Skeletal muscle tissue (tissue), 4 donors: ENCODE measurements around the gene EMILIN2. TPM values are rescaled to one million over a fixed set of nuclear protein-coding genes. Genes with fewer than 3 reads are reported as not detected.
"Not testable (repeated sequence)": the region's sequence is repeated elsewhere in the genome, so short reads cannot be mapped to it uniquely, and the experiment has no call there.

Experiments
- H3K27ac ChIP-seq: one replicate; pipeline ENCODE4 v1.7.0; 2013; ENCODE audit warnings: mild to moderate bottlenecking, low read depth, low read length, inconsistent platforms
- H3K27me3 ChIP-seq, 3 donors: one replicate each; pipeline ENCODE4 v1.7.0; 2013; ENCODE audit warnings: low read length in 3 of 3; ENCODE audit not compliant: control insufficient read depth in 3 of 3, insufficient read depth in 3 of 3
- H3K36me3 ChIP-seq, 3 donors: one replicate each; pipeline ENCODE4 v1.7.0; 2013; ENCODE audit warnings: low read length in 3 of 3; ENCODE audit not compliant: control insufficient read depth in 3 of 3, insufficient read depth in 3 of 3
- H3K4me1 ChIP-seq, 3 donors: one replicate each; pipeline ENCODE4 v1.7.0; 2013; ENCODE audit warnings: low read length in 3 of 3, mild to moderate bottlenecking in 3 of 3; ENCODE audit not compliant: control insufficient read depth in 3 of 3, insufficient read depth in 3 of 3
- H3K4me3 ChIP-seq, 3 donors: one replicate each; pipeline ENCODE4 v1.7.0; 2013; ENCODE audit warnings: low read length in 3 of 3
- H3K9ac ChIP-seq, 3 donors: one replicate each; pipeline ENCODE4 v1.7.0; 2013; ENCODE audit warnings: low read length in 3 of 3, mild to moderate bottlenecking in 3 of 3, moderate library complexity in 2 of 3, low read depth in 1 of 3
- H3K9me3 ChIP-seq, 3 donors: one replicate each; pipeline ENCODE4 v1.7.0; 2013; ENCODE audit warnings: low read length in 3 of 3; ENCODE audit not compliant: control insufficient read depth in 3 of 3
- total RNA-seq: library from RNA; depleted of rRNA; stranded (reverse); fragments of >200 nt; gene quantifications from one replicate; pipeline ENCODE4 v1.2.3, GENCODE V29; 2014
- donor health status: Osteomylitis.

Gene EMILIN2
- 23.0 TPM for total RNA-seq

DNA sequence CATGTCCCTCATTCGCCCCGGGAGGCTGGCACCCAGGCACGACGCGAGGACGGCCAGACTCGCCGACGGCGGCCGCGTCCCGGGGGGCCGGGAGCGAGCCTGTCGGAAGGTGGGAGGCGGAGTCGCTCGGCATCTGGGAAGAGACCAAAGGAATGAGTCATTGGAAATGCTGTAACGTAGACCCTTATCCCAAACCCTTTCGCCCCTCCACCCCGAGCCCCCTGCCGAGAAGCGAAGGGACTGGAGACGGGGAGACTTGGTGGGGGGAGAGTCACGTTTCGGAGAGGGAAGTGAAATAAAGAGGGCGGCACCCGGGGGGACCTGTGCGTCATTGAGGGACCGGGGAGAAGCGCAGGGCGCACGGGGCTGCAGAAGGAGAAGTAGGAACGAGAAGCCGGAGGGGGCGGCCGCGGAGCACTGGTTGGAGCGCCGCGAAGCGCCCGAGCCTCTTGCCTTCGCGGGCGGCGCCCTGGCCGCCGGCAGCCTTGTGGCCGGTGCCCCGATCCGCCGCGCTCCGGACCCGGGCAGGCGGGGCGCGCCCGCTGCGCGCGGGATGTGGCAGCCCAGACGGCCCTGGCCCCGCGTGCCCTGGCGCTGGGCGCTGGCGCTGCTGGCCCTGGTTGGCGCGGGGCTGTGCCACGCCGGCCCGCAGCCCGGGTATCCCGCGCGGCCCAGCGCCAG is at the start of gene EMILIN2:
Gene EMILIN2 (plus strand): TSS at position 371 of the 681 bp plus-strand sequence. CDS start 183 bp downstream, at position 554.
- Histone ChIP-seq H3K4me1 (peaks cover 3 to 10% (median 7%) of the 10 kb centered on the region in 3 donors), H3K27ac (peak within 1 kb of the TSS; percentile 47), H3K36me3 (no peaks in the 10 kb centered on the region), H3K27me3 (peaks cover 28 to 44% (median 35%) of the 10 kb centered on the region in 3 donors), H3K4me3 (peak within 1 kb of the TSS; percentile 60 to 63 (median 60)), H3K9ac (peak within 1 kb of the TSS; percentile 39 to 74 (median 57)), H3K9me3 (no peaks in the 10 kb centered on the region)

DNA sequence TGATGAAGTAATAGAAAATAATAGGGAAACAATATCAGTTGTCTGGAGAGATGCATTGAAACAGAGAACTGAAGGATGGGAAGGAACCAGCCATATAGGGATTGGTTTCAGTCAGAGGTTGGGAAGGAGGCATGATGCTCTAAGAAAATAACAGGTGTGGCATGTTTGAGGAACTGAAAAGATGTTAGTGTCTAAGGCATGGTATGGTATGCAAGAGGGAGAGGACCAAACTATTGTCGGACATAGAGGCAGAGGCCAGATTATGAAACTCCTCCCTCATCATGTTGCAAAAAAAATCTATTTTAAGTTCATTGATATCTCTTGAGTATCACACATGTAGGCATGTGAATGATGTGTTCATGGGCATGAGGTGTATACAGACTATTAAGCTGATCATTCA is 48.9 kb upstream of the EMILIN2 start:
- Histone ChIP-seq H3K9me3 (no peaks in the 10 kb centered on the region), H3K27ac (no peak overlapping the region), H3K36me3 (peaks cover 0 to 26% (median 17%) of the 10 kb centered on the region in 3 donors), H3K4me3 (no peak overlapping the region), H3K27me3 (no peaks in the 10 kb centered on the region), H3K9ac (no peak overlapping the region), H3K4me1 (no peaks in the 10 kb centered on the region)

DNA sequence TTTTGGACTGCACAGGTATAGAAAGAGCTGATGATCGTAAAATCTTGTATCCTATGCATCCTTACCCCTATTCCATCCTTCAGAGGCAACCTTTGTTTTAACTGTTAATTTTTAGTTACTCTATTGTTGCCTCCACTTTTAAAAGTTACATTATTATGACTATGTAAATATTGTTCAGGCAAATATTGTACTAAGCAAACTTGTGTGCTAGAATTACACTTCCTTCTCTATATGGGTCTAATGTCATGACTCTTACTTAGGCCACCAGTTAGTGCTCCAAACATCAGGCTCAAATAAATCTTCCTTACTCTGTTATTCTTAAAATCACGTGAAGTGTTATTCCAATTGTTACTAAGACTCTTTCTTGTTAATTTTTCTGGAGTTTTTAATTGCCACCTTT is 47.4 kb upstream of the EMILIN2 start:
- Histone ChIP-seq H3K36me3 (peaks cover 0 to 24% (median 17%) of the 10 kb centered on the region in 3 donors), H3K27ac (no peak overlapping the region), H3K27me3 (no peaks in the 10 kb centered on the region)

DNA sequence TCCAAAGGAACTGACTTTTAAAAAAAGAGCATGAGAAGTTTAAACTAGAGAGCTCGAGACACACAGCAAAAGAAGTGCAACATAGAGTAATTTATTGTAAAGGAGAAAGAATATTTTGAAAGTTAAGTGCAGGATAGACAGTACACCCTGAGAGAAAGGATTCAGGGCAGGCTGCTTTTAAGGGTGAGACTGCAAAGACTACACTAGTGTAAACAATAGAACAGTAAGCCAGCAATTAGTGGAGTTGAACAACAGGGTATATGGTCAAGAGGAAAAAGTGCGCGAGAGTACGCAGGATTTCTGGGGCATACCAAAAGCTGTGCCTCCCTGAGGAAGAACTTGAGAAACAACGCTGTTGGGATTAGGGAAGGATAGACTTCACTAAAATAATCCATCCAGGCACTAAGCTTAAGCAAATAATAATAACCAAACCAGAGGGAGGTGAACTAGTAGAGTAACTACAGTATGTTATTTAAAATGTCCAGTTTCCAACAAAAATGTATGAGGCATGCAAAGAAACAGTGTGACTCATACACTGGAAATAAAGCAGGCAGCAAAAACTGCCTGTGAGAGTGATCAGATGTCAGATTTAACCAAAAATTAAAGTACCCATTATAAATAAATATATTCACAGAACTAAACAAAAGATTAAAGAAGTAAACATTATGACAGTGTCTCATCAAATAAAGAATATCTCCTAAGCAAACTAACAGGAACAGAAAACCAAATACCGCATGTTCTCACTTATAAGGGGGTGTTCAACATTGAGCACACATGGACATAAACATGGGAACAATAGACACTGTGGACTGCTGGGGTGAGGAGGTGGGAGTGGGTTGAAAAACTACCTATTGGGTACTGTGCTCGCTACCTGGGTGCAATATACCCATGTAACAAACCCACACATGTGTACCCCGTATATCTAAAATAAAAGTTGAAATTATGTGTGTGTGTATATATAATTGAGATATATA is 40.5 kb upstream of the EMILIN2 start:
- Histone ChIP-seq H3K4me3 (no peak overlapping the region), H3K27ac (no peak overlapping the region), H3K9ac (no peak overlapping the region), H3K4me1 (no peaks in the 10 kb centered on the region), H3K36me3 (peaks cover 2 to 5% (median 4%) of the 10 kb centered on the region in 3 donors), H3K27me3 (no peaks in the 10 kb centered on the region), H3K9me3 (no peaks in the 10 kb centered on the region)

More for the DNA sequence above, 47.4 kb upstream of the EMILIN2 start:
- no peak overlapping the region for H3K4me3 ChIP-seq
- no peak overlapping the region for H3K9ac ChIP-seq
- H3K9me3 ChIP-seq, result no peaks in the 10 kb centered on the region
- no peaks in the 10 kb centered on the region for H3K4me1 ChIP-seq

DNA sequence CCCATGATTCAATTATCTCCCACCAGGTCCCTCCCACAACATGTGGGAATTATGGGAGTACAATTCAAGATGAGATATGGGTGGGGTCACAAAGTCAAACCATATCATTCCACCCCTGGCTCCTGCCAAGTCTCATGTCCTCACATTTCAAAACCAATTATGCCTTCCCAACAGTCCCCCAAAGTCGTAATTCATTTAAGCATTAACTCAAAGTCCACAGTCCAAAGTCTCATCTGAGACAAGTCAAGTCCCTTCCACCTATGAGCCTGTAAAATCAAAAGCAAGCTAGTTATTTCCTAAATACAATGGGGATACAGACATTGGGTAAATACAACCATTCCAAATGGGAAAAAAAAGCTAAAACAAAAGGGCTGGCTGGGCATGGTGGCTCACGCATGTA is 38.2 kb upstream of the EMILIN2 start:
- H3K9me3 ChIP-seq, H3K27ac ChIP-seq, H3K27me3 ChIP-seq, H3K36me3 ChIP-seq, H3K4me3 ChIP-seq, H3K9ac ChIP-seq, H3K4me1 ChIP-seq: not testable (repeated sequence)

DNA sequence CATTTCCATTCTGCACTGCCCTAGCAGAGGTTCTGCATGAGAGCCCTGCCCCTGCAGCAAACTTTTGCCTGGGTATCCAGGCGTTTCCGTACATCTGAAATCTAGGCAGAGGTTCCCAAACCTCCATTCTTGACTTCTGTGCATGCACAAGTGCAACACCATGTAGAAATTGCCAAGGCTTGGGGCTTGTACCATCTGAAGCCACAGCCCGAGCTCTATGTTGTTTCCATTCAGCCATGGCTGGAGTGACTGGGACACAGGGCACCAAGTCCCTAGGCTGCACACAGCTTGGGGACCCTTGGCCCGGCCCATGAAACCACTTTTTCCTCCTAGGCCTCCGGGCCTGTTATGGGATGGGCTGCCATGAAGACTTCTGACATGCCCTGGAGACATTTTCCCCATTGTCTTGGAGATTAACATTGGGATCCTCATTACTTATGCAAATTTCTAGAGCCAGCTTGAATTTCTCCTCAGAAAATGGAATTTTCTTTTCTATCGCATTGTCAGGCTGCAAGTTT is 37.1 kb upstream of the EMILIN2 start:
- not testable (repeated sequence) for H3K27ac ChIP-seq, H3K27me3 ChIP-seq, H3K9ac ChIP-seq, H3K9me3 ChIP-seq, H3K36me3 ChIP-seq, H3K4me1 ChIP-seq, H3K4me3 ChIP-seq

DNA sequence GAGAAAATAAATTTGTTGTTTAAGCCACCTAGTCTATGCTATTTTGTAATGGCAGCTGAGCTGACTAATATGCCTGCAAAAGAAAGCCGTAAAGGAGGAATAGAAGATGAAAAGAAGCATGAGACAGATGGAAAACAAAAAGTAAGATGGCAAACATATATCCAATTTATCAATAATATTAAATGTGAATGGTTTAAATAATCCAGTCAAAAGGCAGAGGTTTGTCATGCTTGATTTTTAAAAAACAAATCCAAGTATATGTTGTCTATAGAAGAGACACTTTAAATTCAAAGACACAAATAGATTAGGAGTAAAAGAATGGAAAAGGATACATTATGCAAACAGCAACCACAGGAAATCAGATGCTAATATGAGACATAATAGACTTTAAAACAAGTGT is 35.4 kb upstream of the EMILIN2 start:
- Histone ChIP-seq H3K9ac (no peak overlapping the region), H3K27ac (no peak overlapping the region), H3K4me1 (no peaks in the 10 kb centered on the region), H3K4me3 (no peak overlapping the region), H3K36me3 (no peaks in the 10 kb centered on the region), H3K27me3 (no peaks in the 10 kb centered on the region), H3K9me3 (peaks cover 0 to 2% (median 0%) of the 10 kb centered on the region in 3 donors)

DNA sequence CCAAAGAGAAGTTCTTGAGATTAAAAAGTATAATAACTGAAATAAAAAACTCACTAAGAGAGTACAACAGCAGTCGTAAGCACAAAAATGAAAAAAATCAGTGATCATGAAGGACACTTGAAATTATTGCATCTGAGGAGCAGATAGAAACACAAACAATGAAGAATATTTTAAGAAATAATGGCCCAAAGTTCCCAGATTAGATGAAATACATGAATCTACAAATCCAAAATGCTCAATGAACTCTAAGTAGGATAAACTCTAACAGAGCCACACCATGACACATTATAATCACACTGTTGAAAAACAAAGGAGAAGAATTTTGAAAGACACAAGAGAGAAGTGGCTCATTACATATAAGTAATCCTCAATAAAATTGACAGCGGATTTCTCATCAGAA is 31.9 kb upstream of the EMILIN2 start:
- Histone ChIP-seq H3K9me3 (peaks cover 0 to 2% (median 0%) of the 10 kb centered on the region in 3 donors), H3K9ac (no peak overlapping the region), H3K4me3 (no peak overlapping the region)

DNA sequence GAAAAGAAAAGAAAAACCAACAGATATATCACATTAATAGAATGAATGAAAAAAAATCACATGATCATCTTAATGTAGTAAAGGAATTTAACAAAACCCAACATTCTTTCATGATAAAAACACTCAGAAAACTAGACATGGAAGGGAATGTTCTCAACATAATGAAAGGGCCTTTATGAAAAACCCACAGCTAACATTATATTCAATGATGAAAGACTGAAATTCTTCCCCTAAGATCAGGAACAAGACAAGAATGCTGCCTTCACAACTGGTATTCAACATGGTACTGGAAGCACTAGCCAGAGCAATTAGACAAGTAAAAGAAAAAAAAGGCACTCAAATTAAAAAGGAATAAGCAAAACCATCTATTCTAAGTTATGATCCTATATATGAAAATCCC is 28.5 kb upstream of the EMILIN2 start:
- Histone ChIP-seq H3K9me3 (no peaks in the 10 kb centered on the region), H3K4me3 (no peak overlapping the region), H3K27ac (no peak overlapping the region), H3K36me3 (no peaks in the 10 kb centered on the region), H3K9ac (no peak overlapping the region), H3K27me3 (no peaks in the 10 kb centered on the region), H3K4me1 (no peaks in the 10 kb centered on the region)

More for the DNA sequence above, 31.9 kb upstream of the EMILIN2 start:
- H3K4me1 ChIP-seq, result no peaks in the 10 kb centered on the region
- H3K36me3 ChIP-seq, result no peaks in the 10 kb centered on the region
- no peaks in the 10 kb centered on the region for H3K27me3 ChIP-seq
- no peak overlapping the region for H3K27ac ChIP-seq

DNA sequence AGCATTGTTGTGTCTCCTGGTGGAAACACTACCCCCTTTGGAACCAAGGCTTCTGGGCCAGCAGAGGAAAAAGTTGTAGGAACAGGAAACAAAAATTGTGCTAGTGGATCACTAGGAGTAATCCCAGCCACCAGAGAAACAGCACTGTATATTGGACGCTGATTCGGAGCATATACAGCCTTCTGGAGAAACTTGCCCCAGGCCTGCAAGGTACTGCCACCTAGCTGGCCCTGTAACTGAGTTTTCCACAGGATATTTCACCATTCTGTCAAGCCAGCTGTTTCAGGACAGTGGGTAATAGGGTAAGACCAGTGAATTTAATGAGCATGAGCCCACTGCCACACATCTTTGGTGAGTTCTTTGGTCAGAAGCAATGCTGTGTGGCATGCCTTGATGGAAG is 25.1 kb upstream of the EMILIN2 start:
- no peak overlapping the region for H3K27ac ChIP-seq
- no peak overlapping the region for H3K4me3 ChIP-seq
- H3K9ac ChIP-seq, result no peak overlapping the region
- no peaks in the 10 kb centered on the region for H3K9me3 ChIP-seq
- no peaks in the 10 kb centered on the region for H3K36me3 ChIP-seq
- no peaks in the 10 kb centered on the region for H3K27me3 ChIP-seq
- H3K4me1 ChIP-seq, result no peaks in the 10 kb centered on the region
